RCC 7860 (cell line): ENCODE results near the gene SAMD8.
"Not testable (repeated sequence)": the region's sequence is repeated elsewhere in the genome, so short reads cannot be mapped to it uniquely, and the experiment has no call there.

Experiments used
- DNase-seq: peaks from one replicate; pipeline ENCODE4 v3.0.0-alpha.2; 2015; ENCODE audit warnings: low spot score
- FAIRE-seq: peaks from 2 replicates; lab custom pipeline; 2012; peaks lifted over from hg19 to GRCh38; lab: Jason Lieb, UNC

Gene SAMD8

DNA sequence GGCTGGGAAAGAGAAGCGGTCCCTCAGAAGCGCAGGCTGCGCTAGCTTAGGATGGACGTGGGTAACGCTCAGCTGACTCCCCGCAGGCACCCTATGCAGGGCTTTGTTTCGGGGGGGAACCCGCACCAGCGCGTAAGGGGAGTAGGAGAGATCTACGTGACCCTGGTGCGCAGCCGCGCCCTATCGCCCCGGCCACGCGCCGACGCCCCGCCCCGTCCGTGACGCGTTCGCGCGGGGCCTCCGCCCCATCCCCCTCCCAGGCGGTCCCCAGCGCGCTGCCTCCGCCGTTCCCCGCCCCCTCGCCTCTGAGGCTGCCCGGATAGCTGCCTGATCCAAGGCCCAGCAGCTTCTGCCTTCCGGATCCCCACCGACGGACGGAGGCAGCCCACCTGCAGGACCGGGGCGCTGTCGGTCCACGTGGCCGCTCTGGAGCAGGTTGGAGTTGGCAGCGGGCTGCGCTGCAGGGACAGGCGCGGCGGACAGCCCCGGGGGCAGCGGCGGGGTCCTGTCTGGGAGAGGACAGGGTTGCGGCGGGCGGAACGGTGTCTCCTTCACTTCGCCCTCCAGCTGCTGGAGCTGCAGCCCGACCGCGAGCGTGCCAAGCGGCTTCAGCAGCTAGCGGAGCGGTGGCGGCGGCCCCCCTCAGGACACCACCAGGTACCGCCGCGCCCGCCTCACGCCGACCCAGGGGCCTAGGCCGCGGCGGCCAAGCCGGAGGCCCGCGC is 99.0 kb downstream of the SAMD8 start, which contains the start of gene VDAC2:
TSS of gene VDAC2 (plus strand) at position 515 of the 725 bp plus-strand sequence. CDS start 363 bp downstream, outside the sequence.
- DNase-seq (peak; percentile 74), FAIRE-seq (no peak)

DNA sequence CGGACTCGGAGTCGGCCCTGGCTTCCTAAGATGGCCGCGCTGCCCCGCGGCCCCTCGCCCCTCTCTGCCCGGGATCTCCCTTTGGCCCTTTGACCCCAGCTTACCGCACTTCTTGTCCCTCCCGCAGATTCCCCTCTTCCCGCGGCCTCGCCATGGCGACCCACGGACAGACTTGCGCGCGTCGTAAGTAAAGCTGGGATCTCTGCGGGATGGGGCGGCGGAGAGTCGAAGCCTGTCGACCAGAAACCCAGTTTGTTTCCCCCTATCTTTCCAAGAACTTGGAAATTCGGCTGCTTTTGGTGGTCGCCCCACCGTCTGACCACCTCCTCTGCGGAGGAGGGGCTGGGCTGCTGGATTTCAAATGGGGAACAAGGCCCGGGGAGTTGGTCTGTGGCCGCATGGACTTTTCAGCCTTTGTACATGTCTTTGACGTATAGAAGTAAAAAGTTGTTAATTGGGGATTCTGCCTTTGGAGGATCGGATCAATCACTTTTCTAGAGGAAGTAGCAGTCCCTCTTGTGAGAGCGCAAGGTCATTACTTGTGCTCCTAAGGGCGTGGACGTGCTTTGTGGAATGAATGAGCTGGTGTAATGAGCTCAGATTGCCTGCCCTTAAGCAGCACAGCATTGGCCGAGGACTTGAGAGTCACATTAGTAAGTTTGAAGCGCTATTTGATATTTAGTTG is 99.7 kb downstream of the SAMD8 start:
- FAIRE-seq (no peak), DNase-seq (peak; percentile 53)

DNA sequence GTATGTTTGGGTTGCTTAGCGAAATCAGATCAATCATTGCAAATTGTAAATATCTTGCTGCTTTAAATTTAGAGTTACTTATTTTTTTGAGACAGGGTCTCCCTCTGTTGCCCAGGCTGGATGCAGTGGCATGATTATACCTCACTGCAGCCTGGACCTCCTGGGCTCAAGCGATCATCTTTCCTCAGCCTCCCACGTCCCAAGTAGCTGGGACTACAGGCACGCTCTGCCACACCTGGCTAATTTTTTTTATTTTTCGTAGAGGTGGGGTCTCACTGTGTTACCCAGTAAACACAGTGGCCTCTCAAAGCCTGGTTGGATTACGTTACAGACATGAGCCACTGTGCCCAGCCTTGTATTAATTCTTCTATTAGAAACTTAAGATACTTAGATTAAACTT is 100.9 kb downstream of the SAMD8 start:
- FAIRE-seq (no peak), DNase-seq (no peak)

DNA sequence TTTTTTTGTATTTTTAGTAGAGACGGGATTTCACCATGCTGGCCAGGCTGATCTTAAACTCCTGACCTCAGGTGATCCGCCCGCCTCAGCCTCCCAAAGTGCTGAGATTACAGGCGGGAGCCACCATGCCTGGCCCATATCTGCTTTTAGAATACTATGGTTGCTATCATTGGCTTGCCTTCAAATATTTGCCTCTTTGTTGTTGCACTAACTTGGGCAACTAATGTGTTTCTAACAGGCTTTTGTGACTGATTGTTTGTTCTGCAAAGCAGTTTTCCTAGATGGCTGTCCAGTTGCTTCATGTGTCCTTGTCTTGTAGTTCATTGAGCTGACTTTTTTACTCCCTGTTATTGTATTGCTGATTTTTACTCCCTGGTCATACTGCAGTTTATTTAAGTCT is 108.8 kb downstream of the SAMD8 start:
- DNase-seq, result no peak
- FAIRE-seq, result no peak

DNA sequence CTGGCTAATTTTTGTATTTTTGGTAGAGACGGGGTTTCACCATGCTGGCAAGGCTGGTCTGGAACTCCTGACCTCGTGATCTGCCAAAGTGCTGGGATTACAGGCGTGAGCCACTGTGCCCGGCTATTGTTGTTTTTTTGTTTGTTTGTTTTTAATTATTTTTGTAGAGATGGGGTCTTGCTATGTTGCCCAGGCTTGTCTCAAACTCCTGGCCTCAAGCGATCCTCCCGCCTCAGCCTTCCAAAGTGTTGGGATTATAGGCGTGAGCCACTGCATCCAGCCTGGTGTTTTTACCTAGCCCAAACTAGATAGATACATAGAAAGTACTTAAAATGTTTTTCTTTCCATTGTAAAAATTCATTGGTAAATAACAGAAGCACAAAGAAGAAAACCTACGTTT is 110.0 kb downstream of the SAMD8 start:
- not testable (repeated sequence) for DNase-seq, FAIRE-seq

DNA sequence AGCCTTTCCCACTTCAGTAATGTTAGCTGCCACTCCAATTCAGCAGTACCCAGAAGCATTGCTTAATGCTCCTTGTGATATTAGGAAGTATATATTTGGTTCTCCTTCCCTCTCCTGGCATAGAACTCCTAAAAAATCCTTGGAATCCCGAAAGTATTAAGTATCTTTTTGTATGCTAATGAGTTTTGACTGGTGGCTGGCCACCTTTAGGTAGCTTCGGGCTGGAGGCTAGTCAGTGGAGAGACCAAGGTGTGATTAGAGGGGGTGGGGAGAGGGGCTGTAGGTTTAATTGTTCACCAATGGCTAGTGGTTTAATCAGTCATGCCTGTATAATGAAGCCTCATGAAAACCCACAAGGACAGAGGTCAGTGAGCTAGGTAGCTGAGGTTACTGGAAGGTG is 112.1 kb downstream of the SAMD8 start:
- no peak for DNase-seq
- FAIRE-seq, result no peak

DNA sequence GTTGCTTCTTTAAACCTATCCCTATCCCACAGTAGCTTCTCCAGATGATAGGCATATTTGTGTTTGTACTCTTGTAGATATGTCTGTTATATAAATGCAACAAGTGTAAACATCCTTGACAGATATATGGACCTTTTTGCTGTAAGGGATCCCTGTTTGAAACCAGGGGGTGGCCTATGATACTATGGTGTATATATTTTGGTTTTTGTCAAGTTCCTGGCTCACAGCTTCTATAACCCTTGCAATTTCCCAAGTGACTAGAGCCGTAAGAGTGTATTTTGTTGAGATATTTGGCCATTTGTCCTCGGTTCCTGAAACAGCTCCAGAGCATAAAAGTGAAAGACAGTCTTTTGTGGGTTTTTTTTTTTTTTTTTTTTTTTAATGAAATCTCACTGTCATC is 114.6 kb downstream of the SAMD8 start:
- no peak for FAIRE-seq
- DNase-seq, result no peak

DNA sequence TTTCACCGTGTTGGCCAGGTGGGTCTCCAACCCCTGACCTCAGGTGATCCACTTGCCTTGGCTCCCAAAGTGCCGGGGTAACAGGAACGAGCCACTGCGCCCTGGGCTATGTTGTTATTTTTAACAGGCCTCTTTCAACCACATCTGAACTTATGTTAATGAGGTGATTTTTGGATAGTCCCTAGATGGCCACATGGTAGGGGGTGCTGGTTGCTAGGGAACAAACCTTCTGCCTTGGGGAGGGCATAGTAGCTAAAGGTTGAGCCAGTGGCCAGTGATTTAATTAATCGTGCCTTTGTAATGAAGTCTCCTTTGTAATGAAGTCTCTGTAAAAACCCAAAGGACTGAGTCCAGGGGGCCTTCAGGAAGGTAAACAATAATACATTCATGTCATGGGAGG is 115.2 kb downstream of the SAMD8 start:
- DNase-seq, result no peak
- no peak for FAIRE-seq

DNA sequence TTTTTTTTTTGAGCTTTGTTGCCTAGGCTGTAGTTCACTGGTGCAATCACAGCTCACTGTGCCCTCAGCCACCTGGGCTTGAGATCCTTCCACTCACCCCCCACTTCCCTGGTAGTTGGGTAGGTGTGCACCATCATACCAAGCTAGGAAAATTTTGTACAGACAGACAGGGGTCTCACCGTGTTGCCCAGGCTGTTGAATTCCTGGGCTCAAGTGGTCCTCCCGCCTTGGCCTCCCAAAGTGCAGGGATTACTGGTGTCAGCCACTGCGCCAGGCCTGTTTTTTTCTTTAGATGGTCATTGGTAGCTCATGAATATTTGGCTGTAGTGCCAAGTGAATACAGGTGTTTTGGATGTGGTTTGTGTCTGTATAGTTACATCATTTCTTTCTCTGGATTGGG is 116.8 kb downstream of the SAMD8 start:
- FAIRE-seq, result no peak
- DNase-seq, result no peak

DNA sequence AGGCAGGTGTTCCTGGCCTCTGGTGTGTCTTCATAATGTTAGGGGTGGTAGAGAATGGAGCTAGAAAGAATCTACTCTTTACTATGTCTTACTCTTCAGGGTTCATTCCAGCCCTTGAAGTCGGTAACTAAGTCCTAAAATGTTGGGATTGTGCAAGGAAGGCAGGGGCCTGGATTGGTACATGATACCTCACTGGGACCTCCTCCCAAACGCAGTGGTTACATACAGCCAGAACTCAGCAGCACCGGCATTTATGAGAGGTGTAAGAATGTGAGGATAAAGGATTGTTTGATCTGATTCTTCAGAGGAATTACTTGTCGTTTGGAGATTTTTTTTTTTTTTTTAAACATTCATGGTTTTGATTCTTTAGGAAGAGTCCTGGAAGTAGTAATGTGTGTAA is 117.4 kb downstream of the SAMD8 start:
- no peak for DNase-seq
- FAIRE-seq, result no peak

DNA sequence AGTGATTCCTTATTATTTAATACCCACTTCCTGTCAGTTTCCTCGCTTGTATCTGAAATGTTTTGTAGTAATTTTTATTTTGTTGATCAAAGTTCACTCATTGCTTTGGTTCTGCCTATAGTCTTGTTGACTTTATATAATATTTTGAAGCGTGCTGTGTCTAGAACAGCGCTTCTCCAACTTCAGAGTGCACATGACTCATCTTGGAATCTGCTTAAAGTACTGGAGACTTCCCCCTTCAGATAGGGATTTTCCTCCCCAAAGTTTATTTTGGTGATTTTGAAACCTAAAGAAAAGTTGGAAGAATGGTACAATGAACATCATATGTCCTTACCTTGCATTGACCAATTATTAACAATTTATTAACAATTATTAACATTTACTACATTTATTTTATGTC is 118.5 kb downstream of the SAMD8 start:
- DNase-seq, result no peak
- FAIRE-seq, result no peak

DNA sequence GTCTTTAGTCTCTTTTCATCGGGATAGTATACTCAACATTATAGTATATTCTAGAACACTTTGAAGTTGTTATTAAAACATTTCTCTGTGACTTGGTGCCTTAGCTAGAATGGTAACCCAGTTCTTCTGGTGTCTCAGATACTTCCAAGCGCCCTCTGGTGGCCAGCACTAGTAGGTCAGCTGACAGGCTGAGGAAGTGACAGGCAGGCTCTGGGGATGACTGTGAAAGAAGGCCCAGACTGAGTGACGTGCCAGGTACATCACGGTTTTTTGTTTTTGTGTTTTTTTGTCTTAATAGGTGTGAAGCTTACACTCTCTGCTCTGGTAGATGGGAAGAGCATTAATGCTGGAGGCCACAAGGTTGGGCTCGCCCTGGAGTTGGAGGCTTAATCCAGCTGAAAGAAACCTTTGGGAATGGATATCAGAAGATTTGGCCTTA is 119.2 kb downstream of the SAMD8 start:
- FAIRE-seq (peak; percentile 74), DNase-seq (peak; percentile 78)
